ENCODE data around the gene MMP1.

MMP1 gene

DNA sequence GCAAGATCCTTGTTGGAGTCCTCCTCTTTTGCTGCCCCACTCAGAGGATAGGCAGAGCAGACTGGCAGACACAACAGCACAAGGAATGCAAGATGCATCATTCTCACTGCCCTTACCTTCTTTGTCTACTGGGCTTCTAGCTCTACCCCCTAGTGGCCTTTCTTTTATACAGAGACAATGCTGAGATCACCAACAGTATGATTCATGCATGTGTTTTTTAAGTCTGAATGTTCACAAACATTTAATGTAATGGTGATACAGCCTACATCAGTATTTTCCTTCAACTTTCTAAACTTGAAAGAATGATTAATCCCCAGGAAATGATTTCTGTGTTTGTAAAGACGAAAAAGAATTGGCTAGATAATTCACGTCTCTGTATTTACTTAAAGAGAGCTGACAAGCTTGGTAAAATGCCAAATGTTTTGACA is 17.5 kb downstream of the MMP1 start, which contains the start of gene MMP10:
MMP10 (minus strand) TSS at position 138 of the 428 bp plus-strand sequence; CDS start at position 101, 37 bp downstream.
- H3K9me2 ChIP-seq (ENCODE audit: low read depth, low read length): no peaks in the 10 kb centered on the region
- no peaks in the 10 kb centered on the region for H4K20me1 ChIP-seq (ENCODE audit: insufficient read depth, low read length)
- no peaks in the 10 kb centered on the region for H3K27me3 ChIP-seq (ENCODE audit: insufficient read depth, low read length)
- no peak within 1 kb of the TSS for H3K27ac ChIP-seq (ENCODE audit: low read depth, low read length, poor library complexity, severe bottlenecking)
- TF ChIP-seq, protein P1, sequence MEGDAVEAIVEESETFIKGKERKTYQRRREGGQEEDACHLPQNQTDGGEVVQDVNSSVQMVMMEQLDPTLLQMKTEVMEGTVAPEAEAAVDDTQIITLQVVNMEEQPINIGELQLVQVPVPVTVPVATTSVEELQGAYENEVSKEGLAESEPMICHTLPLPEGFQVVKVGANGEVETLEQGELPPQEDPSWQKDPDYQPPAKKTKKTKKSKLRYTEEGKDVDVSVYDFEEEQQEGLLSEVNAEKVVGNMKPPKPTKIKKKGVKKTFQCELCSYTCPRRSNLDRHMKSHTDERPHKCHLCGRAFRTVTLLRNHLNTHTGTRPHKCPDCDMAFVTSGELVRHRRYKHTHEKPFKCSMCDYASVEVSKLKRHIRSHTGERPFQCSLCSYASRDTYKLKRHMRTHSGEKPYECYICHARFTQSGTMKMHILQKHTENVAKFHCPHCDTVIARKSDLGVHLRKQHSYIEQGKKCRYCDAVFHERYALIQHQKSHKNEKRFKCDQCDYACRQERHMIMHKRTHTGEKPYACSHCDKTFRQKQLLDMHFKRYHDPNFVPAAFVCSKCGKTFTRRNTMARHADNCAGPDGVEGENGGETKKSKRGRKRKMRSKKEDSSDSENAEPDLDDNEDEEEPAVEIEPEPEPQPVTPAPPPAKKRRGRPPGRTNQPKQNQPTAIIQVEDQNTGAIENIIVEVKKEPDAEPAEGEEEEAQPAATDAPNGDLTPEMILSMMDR (IDR thresholded peaks at IDR 0.05; ENCODE audit: low read length): peak; percentile 34
- TF ChIP-seq EZH2 (IDR thresholded peaks at IDR 0.05; ENCODE audit: borderline replicate concordance, low read length): no peak
- H3K4me1 ChIP-seq (ENCODE audit: insufficient read depth, low read length, severe bottlenecking): no peaks in the 10 kb centered on the region
- H3K36me3 ChIP-seq (ENCODE audit: insufficient read depth, low read length): no peaks in the 10 kb centered on the region
- no peak within 1 kb of the TSS for H3K4me2 ChIP-seq (ENCODE audit: low read length)
- H3K4me3 ChIP-seq (ENCODE audit: low read depth, low read length, poor library complexity, severe bottlenecking): no peak within 1 kb of the TSS
- H3K9ac ChIP-seq (ENCODE audit: low read length): no peak within 1 kb of the TSS
- no peaks in the 10 kb centered on the region for H3K79me2 ChIP-seq (ENCODE audit: insufficient read depth, low read length)
- no peak within 1 kb of the TSS for H2AFZ ChIP-seq (ENCODE audit: low read length)
- no peaks in the 10 kb centered on the region for H3K9me3 ChIP-seq (ENCODE audit: low read length)
- no peaks in the 10 kb centered on the region for H3F3A ChIP-seq (ENCODE audit: insufficient read depth, low read length)

GRCh38 chr11:102776454-102776853 is 21.5 kb downstream of the MMP1 start:
- no peak overlapping the region for H2AFZ ChIP-seq (ENCODE audit: low read length)
- H3F3A ChIP-seq (ENCODE audit: insufficient read depth, low read length): no peaks in the 10 kb centered on the region
- no peaks in the 10 kb centered on the region for H3K9me2 ChIP-seq (ENCODE audit: low read depth, low read length)
- no peaks in the 10 kb centered on the region for H3K9me3 ChIP-seq (ENCODE audit: low read length)
- H3K9ac ChIP-seq (ENCODE audit: low read length): no peak overlapping the region
- no peaks in the 10 kb centered on the region for H3K79me2 ChIP-seq (ENCODE audit: insufficient read depth, low read length)
- no peak overlapping the region for H3K27ac ChIP-seq (ENCODE audit: low read depth, low read length, poor library complexity, severe bottlenecking)
- no peak overlapping the region for H3K4me3 ChIP-seq (ENCODE audit: low read depth, low read length, poor library complexity, severe bottlenecking)
- no peak for TF ChIP-seq EZH2 (IDR thresholded peaks at IDR 0.05; ENCODE audit: borderline replicate concordance, low read length)
- TF ChIP-seq, protein P1 (IDR thresholded peaks at IDR 0.05; ENCODE audit: low read length): no peak
- H3K27me3 ChIP-seq (ENCODE audit: insufficient read depth, low read length): no peaks in the 10 kb centered on the region
- H3K4me1 ChIP-seq (ENCODE audit: insufficient read depth, low read length, severe bottlenecking): no peaks in the 10 kb centered on the region
- H3K4me2 ChIP-seq (ENCODE audit: low read length): no peak overlapping the region
- no peaks in the 10 kb centered on the region for H4K20me1 ChIP-seq (ENCODE audit: insufficient read depth, low read length)
- H3K36me3 ChIP-seq (ENCODE audit: insufficient read depth, low read length): no peaks in the 10 kb centered on the region

- Histone ChIP-seq H3K79me2 (ENCODE audit: insufficient read depth, low read length) (no peaks in the 10 kb centered on the region), H3K9ac (ENCODE audit: low read length) (no peak overlapping the region), H3K27ac (ENCODE audit: low read depth, low read length, poor library complexity, severe bottlenecking) (no peak overlapping the region), H4K20me1 (ENCODE audit: insufficient read depth, low read length) (no peaks in the 10 kb centered on the region), H3K36me3 (ENCODE audit: insufficient read depth, low read length) (no peaks in the 10 kb centered on the region), H2AFZ (ENCODE audit: low read length) (no peak overlapping the region), H3K4me1 (ENCODE audit: insufficient read depth, low read length, severe bottlenecking) (no peaks in the 10 kb centered on the region), H3K27me3 (ENCODE audit: insufficient read depth, low read length) (no peaks in the 10 kb centered on the region), H3K9me3 (ENCODE audit: low read length) (no peaks in the 10 kb centered on the region), H3F3A (ENCODE audit: insufficient read depth, low read length) (no peaks in the 10 kb centered on the region), H3K4me3 (ENCODE audit: low read depth, low read length, poor library complexity, severe bottlenecking) (no peak overlapping the region), H3K9me2 (ENCODE audit: low read depth, low read length) (no peaks in the 10 kb centered on the region), H3K4me2 (ENCODE audit: low read length) (no peak overlapping the region)
- TF ChIP-seq EZH2 (IDR thresholded peaks at IDR 0.05; ENCODE audit: borderline replicate concordance, low read length): no peak
- TF ChIP-seq, protein P1 (IDR thresholded peaks at IDR 0.05; ENCODE audit: low read length): no peak
Measured at GRCh38 chr11:102773386-102773785, 24.6 kb downstream of the MMP1 start.

Data from OCI-LY1 (cell line).